Measurements from ENCODE around the gene POU6F2. TPM values are rescaled to one million over a fixed set of nuclear protein-coding genes. Genes with fewer than 3 reads are reported as not detected.

The POU6F2 gene
- total RNA-seq, 2 experiments from 2014 or later, result not detected

DNA sequence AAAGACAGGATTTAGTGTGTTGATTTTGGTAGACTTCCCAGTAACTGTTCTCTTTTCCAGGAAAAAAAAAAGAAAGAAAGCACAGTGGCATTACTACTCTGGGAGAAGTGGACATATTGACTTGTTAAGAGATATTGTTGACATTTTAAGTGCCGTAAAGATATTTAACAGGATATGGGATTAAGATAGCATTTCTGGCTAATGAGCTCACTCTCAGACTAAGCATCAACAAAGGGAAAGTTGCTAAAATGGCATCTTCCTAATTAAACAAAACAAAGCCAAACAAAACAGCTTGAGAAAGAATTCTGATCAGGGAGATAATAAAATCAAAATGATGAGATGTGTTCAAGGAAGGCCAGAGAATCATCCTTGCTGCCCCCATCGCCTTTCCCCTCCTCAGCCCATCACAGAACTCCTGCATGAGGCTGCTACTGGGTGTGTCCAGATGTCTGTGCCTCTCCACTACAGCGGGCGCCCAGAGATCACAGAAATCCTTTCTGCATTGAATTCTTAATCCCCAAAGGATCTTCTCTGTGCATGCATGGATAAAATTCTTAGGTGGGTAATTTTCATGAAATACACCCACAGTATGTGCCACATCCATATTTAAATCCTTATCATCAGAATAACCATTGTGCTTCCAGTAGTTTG is 270.5 kb downstream of the POU6F2 start:
- Mint-ChIP-seq H3K27ac (no peak overlapping the region), H3K9me3 (no peaks in the 10 kb centered on the region), H3K27me3 (no peaks in the 10 kb centered on the region), H3K36me3 (ENCODE audit: low read depth) (no peaks in the 10 kb centered on the region), H3K4me1 (no peaks in the 10 kb centered on the region), H3K4me3 (no peak overlapping the region)
- POLR2A ChIA-PET, result interaction anchor here (1.0 kb wide), 1 partner anchor 11 kb away, joined by 3 read pairs; no protein-coding TSS in a partner anchor
- CTCF ChIA-PET, result no interaction called here
- no peak for DNase-seq

DNA sequence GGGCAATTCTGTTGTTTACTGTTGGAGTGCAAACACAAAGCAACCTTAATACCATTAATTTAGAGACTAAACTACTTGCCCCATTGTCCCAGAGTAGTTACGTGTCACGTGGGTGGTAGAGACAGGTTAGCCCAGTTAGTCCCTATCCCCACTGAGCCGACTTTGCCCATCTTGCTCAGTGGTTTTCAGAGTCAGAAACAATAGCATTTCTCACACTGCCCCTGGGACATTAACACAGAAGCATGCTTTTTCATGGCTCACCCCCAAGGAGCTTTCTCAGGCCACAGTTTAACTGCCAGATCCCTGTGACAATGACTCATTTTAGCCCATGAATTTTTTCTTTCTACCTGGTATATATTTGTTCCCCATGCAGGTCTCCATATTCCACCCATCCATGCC is 271.0 kb downstream of the POU6F2 start:
- Mint-ChIP-seq H3K27me3 (no peaks in the 10 kb centered on the region), H3K4me3 (no peak overlapping the region), H3K4me1 (no peaks in the 10 kb centered on the region), H3K9me3 (no peaks in the 10 kb centered on the region), H3K27ac (no peak overlapping the region), H3K36me3 (ENCODE audit: low read depth) (no peaks in the 10 kb centered on the region)
- no peak for DNase-seq
- CTCF ChIA-PET, result no interaction called here
- POLR2A ChIA-PET, result interaction anchor here (1.0 kb wide), 1 partner anchor 11 kb away, joined by 3 read pairs; no protein-coding TSS in a partner anchor

GRCh38 chr7:39249635-39250152 is 272.0 kb downstream of the POU6F2 start:
- Mint-ChIP-seq H3K4me3 (no peak overlapping the region), H3K27ac (no peak overlapping the region), H3K36me3 (ENCODE audit: low read depth) (no peaks in the 10 kb centered on the region), H3K9me3 (no peaks in the 10 kb centered on the region), H3K4me1 (no peaks in the 10 kb centered on the region), H3K27me3 (no peaks in the 10 kb centered on the region)
- CTCF ChIA-PET, result no interaction called here
- POLR2A ChIA-PET, result no interaction called here
- DNase-seq, result no peak

GRCh38 chr7:39252916-39253315 is 275.2 kb downstream of the POU6F2 start:
- H3K4me1 Mint-ChIP-seq, result no peaks in the 10 kb centered on the region
- no peaks in the 10 kb centered on the region for H3K27me3 Mint-ChIP-seq
- H3K36me3 Mint-ChIP-seq (ENCODE audit: low read depth), result no peaks in the 10 kb centered on the region
- no peaks in the 10 kb centered on the region for H3K9me3 Mint-ChIP-seq
- DNase-seq, result no peak
- H3K4me3 Mint-ChIP-seq, result no peak overlapping the region
- ChIA-PET POLR2A (no interaction called here), CTCF (no interaction called here)
- H3K27ac Mint-ChIP-seq, result no peak overlapping the region

GRCh38 chr7:39259391-39260003 is 281.8 kb downstream of the POU6F2 start:
- DNase-seq, result no peak
- Mint-ChIP-seq H3K27me3 (no peaks in the 10 kb centered on the region), H3K4me1 (no peaks in the 10 kb centered on the region), H3K4me3 (no peak overlapping the region), H3K27ac (no peak overlapping the region), H3K9me3 (no peaks in the 10 kb centered on the region), H3K36me3 (ENCODE audit: low read depth) (no peaks in the 10 kb centered on the region)
- ChIA-PET POLR2A (no interaction called here), CTCF (no interaction called here)

DNA sequence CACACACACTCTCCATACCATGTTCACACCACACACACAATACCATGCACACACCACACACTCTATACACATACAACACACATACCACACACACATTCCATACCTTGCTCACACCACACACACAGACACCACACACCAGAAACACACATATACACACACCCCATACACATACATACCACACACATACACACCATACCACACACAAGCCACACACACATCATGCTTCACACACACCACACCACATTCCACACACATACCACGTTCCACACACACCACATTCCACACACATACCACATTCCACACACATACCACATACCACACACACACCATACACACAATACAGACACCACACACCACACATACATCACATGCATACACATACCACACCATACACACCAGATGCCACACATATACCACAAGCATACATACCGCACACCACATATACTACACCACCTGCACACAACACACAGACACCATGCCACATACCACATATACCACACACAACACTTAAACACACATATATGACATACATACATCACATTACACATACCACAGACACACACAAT is 282.7 kb downstream of the POU6F2 start:
- no peak for DNase-seq
- ChIA-PET CTCF (no interaction called here), POLR2A (no interaction called here)
- H3K9me3 Mint-ChIP-seq, result no peaks in the 10 kb centered on the region
- no peak overlapping the region for H3K27ac Mint-ChIP-seq
- no peaks in the 10 kb centered on the region for H3K36me3 Mint-ChIP-seq (ENCODE audit: low read depth)
- H3K4me1 Mint-ChIP-seq, result no peaks in the 10 kb centered on the region
- H3K27me3 Mint-ChIP-seq, result no peaks in the 10 kb centered on the region
- no peak overlapping the region for H3K4me3 Mint-ChIP-seq

GRCh38 chr7:39261771-39262170 is 284.1 kb downstream of the POU6F2 start:
- H3K27me3 Mint-ChIP-seq, result no peaks in the 10 kb centered on the region
- POLR2A ChIA-PET, result no interaction called here
- H3K9me3 Mint-ChIP-seq, result no peaks in the 10 kb centered on the region
- H3K27ac Mint-ChIP-seq, result no peak overlapping the region
- no peak overlapping the region for H3K4me3 Mint-ChIP-seq
- no peaks in the 10 kb centered on the region for H3K36me3 Mint-ChIP-seq (ENCODE audit: low read depth)
- CTCF ChIA-PET, result no interaction called here
- no peaks in the 10 kb centered on the region for H3K4me1 Mint-ChIP-seq
- no peak for DNase-seq

DNA sequence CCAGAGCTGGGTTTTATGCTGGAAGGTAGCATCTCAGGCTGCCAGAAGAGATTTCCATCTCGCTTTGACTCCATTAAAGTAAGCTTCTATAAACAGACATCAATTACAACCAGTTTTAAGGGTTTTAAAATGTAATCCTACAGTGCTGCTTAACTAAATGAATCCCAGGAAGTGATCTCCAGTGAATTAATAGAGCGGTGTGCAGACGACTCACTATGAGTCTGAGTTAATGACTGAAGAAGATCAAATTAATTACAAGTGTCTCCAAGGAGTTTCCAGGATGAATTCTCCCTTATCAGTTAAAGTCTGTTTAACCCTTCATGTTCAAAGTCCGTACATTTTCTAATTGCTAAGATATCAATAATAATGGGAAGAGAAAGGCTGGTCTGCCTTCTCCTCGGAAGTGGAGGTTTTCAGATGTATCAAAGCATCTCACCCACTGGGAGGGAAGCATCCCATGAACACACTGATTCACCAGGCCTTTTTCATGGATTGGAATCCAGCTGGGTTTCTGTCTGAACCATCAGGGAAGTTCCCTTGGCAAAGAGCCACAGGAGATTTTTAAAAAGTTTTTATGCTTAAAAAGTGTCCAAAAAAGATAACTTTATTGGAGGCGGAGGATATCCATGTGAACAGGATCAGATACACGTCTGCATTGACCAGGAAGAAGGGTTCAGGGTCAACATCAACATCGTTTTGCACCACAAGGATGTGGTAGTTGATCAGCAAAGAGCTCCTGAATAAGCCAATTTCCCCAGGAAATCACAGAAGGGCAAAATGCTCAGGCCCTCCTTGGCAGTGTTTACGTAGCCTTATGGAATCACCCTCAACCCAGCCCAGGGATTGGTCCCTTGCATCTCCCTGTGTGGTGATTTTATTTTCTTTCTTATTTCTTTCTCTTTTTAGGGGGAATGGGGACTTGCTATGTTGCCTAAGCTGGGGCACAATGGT is 288.2 kb downstream of the POU6F2 start:
- H3K4me1 Mint-ChIP-seq, result no peaks in the 10 kb centered on the region
- H3K4me3 Mint-ChIP-seq, result no peak overlapping the region
- H3K36me3 Mint-ChIP-seq (ENCODE audit: low read depth), result no peaks in the 10 kb centered on the region
- no peaks in the 10 kb centered on the region for H3K27me3 Mint-ChIP-seq
- no peak for DNase-seq
- ChIA-PET CTCF (no interaction called here), POLR2A (no interaction called here)
- H3K27ac Mint-ChIP-seq, result no peak overlapping the region
- H3K9me3 Mint-ChIP-seq, result no peaks in the 10 kb centered on the region

- H3K4me3 Mint-ChIP-seq, result no peak overlapping the region
- no peaks in the 10 kb centered on the region for H3K36me3 Mint-ChIP-seq (ENCODE audit: low read depth)
- CTCF ChIA-PET, result no interaction called here
- no peak overlapping the region for H3K27ac Mint-ChIP-seq
- H3K27me3 Mint-ChIP-seq, result no peaks in the 10 kb centered on the region
- DNase-seq, result no peak
- no peaks in the 10 kb centered on the region for H3K9me3 Mint-ChIP-seq
- no peaks in the 10 kb centered on the region for H3K4me1 Mint-ChIP-seq
- POLR2A ChIA-PET, result no interaction called here
These were observed 291.3 kb downstream of the POU6F2 start for GRCh38 chr7:39269034-39269433.

- Mint-ChIP-seq H3K9me3 (no peaks in the 10 kb centered on the region), H3K27ac (no peak overlapping the region), H3K4me3 (no peak overlapping the region), H3K36me3 (ENCODE audit: low read depth) (no peaks in the 10 kb centered on the region), H3K4me1 (no peaks in the 10 kb centered on the region), H3K27me3 (no peaks in the 10 kb centered on the region)
- POLR2A ChIA-PET, result no interaction called here
- DNase-seq, result no peak
- CTCF ChIA-PET, result no interaction called here
These were observed 292.3 kb downstream of the POU6F2 start for GRCh38 chr7:39270018-39270417.

GRCh38 chr7:39271402-39271801 is 293.7 kb downstream of the POU6F2 start:
- H3K9me3 Mint-ChIP-seq, result no peaks in the 10 kb centered on the region
- no peak overlapping the region for H3K27ac Mint-ChIP-seq
- CTCF ChIA-PET, result no interaction called here
- no peaks in the 10 kb centered on the region for H3K36me3 Mint-ChIP-seq (ENCODE audit: low read depth)
- H3K4me1 Mint-ChIP-seq, result no peaks in the 10 kb centered on the region
- no peak overlapping the region for H3K4me3 Mint-ChIP-seq
- POLR2A ChIA-PET, result no interaction called here
- no peak for DNase-seq
- no peaks in the 10 kb centered on the region for H3K27me3 Mint-ChIP-seq

GRCh38 chr7:39272111-39272510 is 294.4 kb downstream of the POU6F2 start:
- Mint-ChIP-seq H3K9me3 (no peaks in the 10 kb centered on the region), H3K4me3 (no peak overlapping the region), H3K27ac (no peak overlapping the region), H3K36me3 (ENCODE audit: low read depth) (no peaks in the 10 kb centered on the region), H3K27me3 (no peaks in the 10 kb centered on the region), H3K4me1 (no peaks in the 10 kb centered on the region)
- DNase-seq, result no peak
- ChIA-PET POLR2A (no interaction called here), CTCF (no interaction called here)

DNA sequence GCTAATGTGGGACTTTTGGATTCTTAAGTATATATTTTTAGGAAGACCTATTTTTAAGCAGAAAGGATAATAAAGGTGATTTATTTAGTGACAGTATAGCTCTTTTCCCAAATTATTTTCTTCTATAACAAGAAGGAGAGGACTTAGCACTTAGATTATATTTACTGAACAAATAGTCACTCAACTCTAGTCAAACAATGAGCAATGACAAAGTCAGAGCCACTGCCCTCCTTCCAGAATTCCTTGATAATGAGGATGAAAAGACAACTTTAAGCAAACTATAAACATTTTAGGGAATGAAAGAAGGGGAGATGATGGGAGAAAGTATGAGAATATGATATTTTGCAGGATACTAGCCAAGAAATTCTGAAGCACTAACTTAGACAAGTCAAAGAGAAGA is 295.0 kb downstream of the POU6F2 start:
- no peaks in the 10 kb centered on the region for H3K36me3 Mint-ChIP-seq (ENCODE audit: low read depth)
- DNase-seq, result no peak
- H3K27me3 Mint-ChIP-seq, result no peaks in the 10 kb centered on the region
- ChIA-PET POLR2A (no interaction called here), CTCF (no interaction called here)
- H3K27ac Mint-ChIP-seq, result no peak overlapping the region
- H3K9me3 Mint-ChIP-seq, result no peaks in the 10 kb centered on the region
- H3K4me1 Mint-ChIP-seq, result no peaks in the 10 kb centered on the region
- no peak overlapping the region for H3K4me3 Mint-ChIP-seq
